Measurements from ENCODE around the gene CGNL1.

- TF ChIP-seq CTCF (IDR thresholded peaks at IDR 0.05) = no peak
- no peak for TF ChIP-seq POLR2A (IDR thresholded peaks at IDR 0.05)
- TF ChIP-seq POLR2AphosphoS5 (IDR thresholded peaks at IDR 0.05) = no peak
Measured at GRCh38 chr15:57462381-57462780, 86.1 kb downstream of the CGNL1 start.

Measured in upper lobe of left lung (tissue), 4 donors.